NCI-H2227 (cell line): ENCODE results near the gene FLNB.

ENCODE experiments used
- DNase-seq: peaks from one replicate; lab custom pipeline; 2025; ENCODE audit not compliant: unreplicated experiment; lab: John Stamatoyannopoulos, UW

FLNB gene

DNA sequence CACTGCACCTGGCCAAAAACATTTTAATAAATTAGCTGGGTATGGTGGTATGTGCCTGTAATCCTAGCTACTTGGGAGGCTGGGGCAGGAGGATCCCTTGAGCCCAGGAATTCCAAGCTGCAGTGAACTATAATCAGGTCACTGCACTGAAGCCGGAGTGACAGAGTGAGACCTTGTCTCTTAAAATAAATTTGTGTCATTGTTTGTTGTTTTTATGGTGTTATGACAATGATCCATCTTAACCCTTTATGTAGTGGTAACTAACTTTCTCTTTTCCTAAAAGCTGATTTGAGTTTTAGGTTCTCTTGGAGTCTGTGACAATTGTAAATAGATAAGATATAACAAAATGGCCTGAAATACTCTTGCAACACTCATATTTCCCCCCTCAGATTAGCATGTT lies 20.7 kb downstream of the FLNB start:
- no peak for DNase-seq

DNA sequence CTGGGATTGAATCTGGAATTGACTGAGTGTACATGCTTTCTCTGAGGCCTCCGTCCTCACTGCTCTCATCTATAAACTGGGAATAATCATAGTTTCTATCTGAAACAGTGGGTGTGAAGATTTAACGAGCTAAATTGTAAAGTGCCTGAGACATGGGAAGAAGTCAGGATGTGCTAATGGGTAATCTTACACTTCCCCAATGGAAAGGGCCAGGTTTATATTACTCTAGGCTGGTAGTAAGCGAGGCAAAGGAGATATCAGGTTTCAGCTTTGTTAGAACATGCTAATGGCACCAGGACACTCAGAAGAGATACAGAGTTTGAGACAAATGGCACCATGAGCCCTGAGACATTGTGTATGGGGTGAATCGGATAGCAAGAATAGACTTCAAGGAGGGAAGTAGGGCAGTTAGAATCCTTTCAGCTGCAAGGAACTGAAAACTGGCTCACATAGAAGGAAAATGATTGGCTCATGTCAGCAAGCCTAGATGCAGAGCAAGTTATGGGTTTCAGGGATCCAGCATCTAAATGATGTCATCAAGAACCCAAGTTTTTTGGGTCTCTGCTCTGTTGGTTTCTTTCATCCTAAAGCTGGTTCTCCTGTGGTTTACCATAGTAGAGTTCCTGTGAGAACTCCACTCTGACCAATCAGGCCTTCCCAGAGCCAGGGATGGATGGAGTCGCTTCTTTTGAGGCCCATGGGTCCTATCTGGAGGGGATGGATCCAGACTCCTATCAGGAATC lies 21.8 kb downstream of the FLNB start:
- no peak for DNase-seq

DNA sequence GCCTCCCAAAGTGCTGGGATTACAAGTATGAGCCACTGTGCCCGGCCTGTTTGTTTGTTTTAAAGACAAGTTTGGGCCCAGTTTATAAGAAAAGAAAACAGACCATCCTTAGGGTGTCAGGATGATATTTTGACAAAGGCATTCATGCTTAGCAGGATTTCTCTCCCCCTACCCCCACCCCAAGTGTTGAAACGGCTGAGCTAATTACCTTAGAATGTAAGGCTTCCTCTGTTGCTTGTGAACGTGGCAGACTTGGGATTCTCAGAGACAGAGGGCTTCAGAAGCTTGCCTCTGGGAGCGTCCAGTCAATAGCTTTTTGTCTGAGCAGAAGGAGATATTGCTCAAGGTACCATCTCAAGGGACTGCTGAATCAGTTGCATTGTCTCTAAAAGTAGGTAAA lies 24.0 kb downstream of the FLNB start:
- no peak for DNase-seq

- no peak for DNase-seq
Observed at GRCh38 chr3:58034738-58035523, 26.7 kb downstream of the FLNB start.

- DNase-seq: no peak
Observed at GRCh38 chr3:58035524-58036255, 27.5 kb downstream of the FLNB start.

DNA sequence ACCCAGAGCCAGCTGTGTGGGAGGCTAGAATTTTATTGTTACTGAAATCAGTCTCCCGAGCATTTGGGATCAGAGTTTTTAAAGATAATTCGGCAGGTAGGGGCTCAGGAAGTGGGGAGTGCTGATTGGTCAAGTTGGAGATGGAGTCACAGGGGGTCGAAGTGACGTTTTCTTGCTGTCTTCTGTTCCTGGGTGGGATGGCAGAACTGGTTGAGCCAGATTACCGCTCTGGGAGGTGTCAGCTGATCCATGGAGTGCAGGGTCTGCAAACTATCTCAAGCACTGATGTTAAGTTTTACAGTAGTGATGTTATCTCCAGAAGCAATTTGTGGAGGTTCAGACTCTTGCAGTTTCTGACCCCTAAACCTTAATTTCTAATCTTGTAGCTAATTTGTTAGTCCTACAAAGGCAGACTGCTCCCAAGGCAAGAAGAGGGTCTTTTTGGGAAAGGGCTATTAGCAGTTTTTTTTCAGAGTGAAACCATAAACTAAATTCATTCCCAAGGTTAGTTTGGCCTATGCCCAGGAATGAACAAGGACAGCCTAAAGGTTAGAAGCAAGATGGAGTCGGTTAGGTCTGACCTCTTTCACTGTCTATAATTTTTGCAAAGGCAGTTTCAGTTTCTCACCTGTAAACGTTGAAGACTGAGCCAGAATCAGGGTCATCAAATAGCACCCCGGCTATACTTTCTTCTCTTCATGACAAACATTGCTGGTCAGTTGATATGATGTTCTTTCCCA lies 28.2 kb downstream of the FLNB start:
- no peak for DNase-seq

DNA sequence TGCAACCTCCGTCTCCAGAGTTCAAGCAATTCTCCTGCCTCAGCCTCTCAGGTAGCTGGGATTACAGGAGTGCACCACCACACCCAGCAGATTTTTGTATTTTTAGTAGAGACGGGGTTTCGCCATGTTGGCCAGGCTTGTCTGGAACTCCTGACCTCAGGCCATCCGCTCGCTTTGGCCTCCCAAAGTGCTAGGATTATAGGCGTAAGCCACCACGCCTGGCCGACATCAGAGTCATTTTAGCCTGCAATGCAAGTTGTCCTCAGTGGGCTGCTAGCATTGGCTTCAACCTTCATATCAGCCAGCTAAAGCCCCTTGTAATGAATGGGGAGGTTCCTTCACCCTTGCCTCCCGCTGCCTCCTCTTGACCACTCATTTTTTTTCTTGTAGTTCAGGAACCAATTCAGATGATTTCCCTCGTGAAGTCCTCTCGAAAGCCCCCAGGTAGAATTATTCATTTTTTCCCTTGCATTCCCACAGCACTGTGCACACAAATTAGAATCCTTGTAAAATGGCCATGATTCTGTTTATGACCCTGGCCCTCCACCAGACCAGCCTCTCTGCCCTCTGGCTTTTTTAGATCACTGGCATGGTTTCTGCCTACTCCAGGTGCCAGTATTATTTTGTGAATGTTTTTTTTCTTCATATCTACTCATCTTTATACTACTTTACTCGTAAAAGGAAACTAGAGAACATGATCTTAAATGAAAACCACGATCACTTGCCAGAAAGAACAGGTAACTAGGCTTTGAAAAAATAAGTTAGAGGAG lies 29.1 kb downstream of the FLNB start:
- no peak for DNase-seq

DNA sequence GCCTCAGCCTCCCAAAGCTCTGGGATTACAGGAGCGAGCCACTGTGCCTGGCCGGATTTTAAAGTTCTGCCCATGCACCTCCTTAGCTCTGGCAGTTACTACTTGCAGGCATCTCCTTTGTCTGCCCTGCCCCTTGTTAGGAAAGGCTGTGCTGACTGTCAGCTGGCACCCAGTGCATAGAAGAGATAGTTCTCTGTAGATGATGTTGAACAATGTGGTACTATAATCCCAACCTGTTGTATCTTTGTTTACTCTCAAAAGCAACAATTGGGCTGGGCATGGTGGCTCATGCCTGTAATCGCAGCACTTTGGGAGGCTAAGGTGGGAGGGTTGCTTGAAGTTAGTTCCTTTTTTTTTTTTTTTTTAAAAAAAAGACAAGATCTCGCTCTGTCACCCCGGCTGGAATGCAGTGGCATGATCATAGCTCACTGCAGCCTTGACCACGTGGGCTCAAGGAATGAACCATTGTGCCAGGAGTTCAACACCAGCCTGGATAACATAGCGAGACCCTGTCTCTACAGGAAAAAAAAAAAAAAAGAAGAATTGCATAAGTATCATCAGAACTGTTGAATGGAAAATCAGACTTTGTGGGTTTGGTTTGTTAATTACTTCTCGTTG lies 30.6 kb downstream of the FLNB start:
- no peak for DNase-seq

GRCh38 chr3:58039601-58040000 lies 31.4 kb downstream of the FLNB start:
- no peak for DNase-seq

GRCh38 chr3:58041182-58041825 lies 33.1 kb downstream of the FLNB start:
- no peak for DNase-seq

GRCh38 chr3:58041826-58042324 lies 33.7 kb downstream of the FLNB start:
- DNase-seq: no peak

DNA sequence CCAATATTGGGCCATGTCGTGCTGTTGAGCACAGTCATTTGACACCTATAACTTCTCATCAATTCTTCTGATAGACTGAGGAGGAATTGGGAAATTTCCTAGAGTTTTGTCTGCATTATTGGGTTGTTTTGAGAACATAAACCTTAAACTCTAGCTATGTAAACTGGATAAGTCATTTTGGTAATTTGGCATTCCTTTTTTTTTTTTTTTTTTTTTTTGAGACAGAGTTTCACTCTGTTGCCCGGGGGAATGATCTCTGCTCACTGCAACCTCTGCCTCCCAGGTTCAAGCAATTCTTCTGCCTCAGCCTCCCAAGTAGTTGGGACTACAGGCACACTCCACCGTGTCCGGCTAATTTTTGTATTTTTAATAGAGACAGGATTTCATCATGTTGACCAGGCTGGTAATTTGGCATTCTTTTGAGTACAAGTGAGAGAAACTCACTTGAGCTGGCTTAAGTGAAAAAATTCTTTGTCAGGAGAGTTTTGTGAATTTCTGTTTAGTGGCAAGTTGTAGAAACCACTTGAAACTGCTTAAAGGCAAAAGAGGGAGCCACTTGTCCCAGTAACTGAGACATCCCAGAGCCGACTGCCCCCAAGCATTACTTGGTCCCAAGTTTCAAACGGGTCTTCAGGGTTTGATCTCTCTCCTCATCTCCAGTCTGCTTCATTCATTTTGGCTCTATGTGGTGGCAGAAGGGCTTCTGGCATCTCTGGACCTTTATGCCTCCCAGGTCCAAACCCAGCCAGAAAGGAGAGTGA lies 34.9 kb downstream of the FLNB start:
- DNase-seq: no peak

DNA sequence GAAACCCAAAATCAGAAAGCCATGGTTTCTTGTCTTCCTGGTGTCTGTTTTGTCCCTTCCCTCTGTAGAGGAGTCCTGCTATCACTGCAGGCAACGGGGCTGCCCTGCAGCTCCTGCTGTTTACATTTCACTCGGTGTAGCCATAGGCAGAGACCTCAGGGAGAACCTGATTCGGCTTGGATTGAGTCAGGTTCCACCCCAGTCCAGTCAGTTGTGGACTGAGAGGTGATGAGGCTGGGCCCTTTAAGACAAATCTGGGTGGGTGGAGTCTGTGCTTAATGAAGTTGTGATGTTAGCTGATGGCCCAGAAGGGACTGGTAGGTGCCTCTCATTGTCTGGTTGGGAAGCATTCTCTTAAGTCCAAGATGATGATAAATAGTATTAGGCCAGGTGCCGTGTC lies 35.7 kb downstream of the FLNB start:
- DNase-seq: no peak

DNA sequence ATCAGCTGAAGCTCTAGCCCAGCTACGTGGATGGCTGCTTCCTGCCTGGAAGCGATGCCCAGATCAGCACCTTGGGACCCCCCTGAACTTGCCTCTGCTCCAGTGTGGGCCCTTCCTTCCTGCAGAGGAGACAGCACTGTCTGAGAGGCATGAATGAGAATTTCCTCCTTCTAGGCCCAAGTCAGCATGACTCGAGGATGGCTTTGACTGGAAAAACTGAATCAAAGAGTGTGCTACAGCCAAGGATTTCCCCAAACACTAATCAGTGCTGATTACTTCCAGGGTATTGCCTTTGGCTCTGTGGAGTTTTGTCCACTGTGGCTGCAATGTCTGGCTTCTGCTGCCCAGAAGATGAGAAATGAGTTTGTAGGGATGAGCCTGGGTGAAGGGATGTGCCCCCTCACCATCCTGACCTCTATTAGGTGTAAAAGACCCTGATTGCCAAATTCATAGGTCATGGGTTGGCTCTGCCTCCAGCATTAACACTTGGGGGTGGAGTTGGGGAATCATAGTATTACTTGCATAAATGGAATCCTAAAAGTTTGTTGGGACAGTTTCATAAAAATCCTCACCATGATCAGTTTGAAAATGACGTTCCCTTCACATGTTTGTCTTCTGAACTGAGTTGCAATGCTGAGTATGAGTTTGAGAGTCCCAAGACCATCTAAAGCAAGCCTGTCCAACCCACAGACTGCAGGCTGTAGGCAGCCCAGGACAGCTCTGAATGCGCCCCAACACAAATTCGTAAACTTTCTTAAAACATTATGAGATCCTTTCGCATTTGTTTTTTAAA lies 36.7 kb downstream of the FLNB start:
- no peak for DNase-seq

- DNase-seq: no peak
Observed at GRCh38 chr3:58047826-58048225, 39.6 kb downstream of the FLNB start.

DNA sequence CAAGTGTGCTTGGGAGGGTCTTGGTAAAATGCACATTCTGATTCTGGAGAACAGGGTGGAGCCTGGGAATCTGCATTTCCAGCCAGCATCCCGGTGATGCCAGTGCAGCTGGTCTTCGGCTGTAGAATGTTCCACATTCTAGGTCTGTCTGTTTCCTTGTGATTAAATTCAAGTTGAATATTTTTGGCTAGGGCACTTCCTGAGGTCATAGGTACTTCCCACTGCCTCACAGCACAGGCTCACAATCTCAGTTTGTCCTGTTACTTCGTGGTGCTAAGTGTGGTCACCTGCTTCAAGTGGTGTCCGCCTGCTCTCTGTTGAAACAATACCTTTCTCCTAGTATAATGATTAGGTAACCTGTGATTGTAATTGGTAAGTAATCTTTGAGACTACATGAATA lies 40.1 kb downstream of the FLNB start:
- DNase-seq: no peak

DNA sequence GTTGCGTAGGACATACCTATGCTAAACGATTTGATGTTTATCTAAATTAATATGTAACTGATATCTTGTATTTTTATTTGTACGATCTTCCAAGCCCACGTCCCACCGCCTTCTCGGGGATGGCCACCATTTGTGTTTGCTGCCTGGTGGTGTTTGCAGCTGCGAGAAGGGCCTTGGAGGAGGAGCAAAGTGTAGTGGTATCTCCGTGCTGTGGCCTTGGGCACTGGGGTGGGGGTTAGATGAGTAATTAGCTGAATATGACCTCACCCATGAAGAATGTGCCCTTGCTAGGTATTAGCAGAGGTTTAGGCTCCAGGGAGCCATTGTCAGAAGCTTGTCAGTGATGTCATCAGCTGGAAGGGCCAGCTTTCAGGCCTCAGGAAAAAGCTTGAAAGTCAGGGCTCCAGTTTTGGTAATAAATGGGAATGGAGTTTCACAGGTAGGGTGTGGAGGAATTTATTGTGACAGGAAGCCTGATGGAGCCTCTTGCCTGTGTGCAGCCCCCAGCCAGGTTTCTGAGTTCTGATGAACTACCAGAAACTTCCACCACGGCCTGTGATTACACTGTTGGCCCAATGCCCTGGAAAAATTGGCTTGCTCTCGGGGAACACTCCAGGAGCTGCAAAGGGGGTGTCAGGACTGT lies 41.0 kb downstream of the FLNB start:
- DNase-seq: no peak
